ENCODE measurements around the gene EID2B. TPM values are rescaled to one million over a fixed set of nuclear protein-coding genes. Genes with fewer than 3 reads are reported as not detected.

The EID2B gene
- total and polyA plus RNA-seq, 10 of the 15 experiments (the other 5 are each of a cell fraction or from before 2014, with no cell fraction given): 2.9 to 10.1 (median 5.0) TPM

GRCh38 chr19:39518458-39518857, 14.2 kb downstream of the EID2B start:
- ChIA-PET RAD21 (ENCODE audit: unreplicated experiment) (no interaction called here), SMC1A (ENCODE audit: uncharacterized antibody, unreplicated experiment) (interaction anchor here (1.3 kb wide), 1 partner anchor 13 kb away, joined by 3 read pairs; no protein-coding TSS in a partner anchor), CTCF (interaction anchor here (0.7 to 2.1 kb wide), 3 partner anchors 15 to 44 kb away, joined by 3 to 6 read pairs (median 3); no protein-coding TSS in a partner anchor), POLR2A (no interaction called here)
- Histone ChIP-seq H4K20me1 (ENCODE audit: control insufficient read depth, insufficient read depth) (no peaks in the 10 kb centered on the region), H3K9me3 (replicated peaks; ENCODE audit: control insufficient read depth, insufficient read depth, low read length) (no peaks in the 10 kb centered on the region), H3K4me2 (ENCODE audit: control insufficient read depth, insufficient read depth) (no peak overlapping the region), H3K36me3 (ENCODE audit: control insufficient read depth in 2 of 2, insufficient read depth in 2 of 2, low read length in 1 of 2) (no peaks in the 10 kb centered on the region), H3K9ac (ENCODE audit: control insufficient read depth, insufficient read depth, low read length) (no peak overlapping the region), H3K4me1 (ENCODE audit: control insufficient read depth, insufficient read depth, low read length) (peaks cover 11% of the 10 kb centered on the region), H3K27ac (ENCODE audit: control insufficient read depth, insufficient read depth) (no peak overlapping the region), H3K27me3 (replicated peaks in 1 of 2; ENCODE audit: control insufficient read depth in 2 of 2, insufficient read depth in 2 of 2, low read length in 1 of 2) (peaks cover 9 to 22% of the 10 kb centered on the region in 2 experiments), H3K4me3 (no peak overlapping the region), H2AFZ (ENCODE audit: control insufficient read depth, low read depth, low read length) (no peak overlapping the region), H3K79me2 (ENCODE audit: control insufficient read depth, insufficient read depth, low read length) (no peaks in the 10 kb centered on the region)
- FAIRE-seq (no peak), ATAC-seq (no peak), DNase-seq (ENCODE audit: low read depth, low spot score) (no peak)
- in situ Hi-C loops (cut with MboI) (no loop called here), intact Hi-C loops (cut with micrococcal nuclease; ENCODE audit: unreplicated experiment) (no loop called here)
- BruUV-seq (replicated peaks): no TSS peak
- 52% methylated on average over 4 of the region's 5 CpGs for WGBS (ENCODE audit: insufficient coverage, insufficient replicate concordance, low lambda C conversion rate, missing lambda C conversion rate)
- TF ChIP-seq ZSCAN29 (IDR thresholded peaks at IDR 0.05) (no peak), HDAC2 (IDR thresholded peaks at IDR 0.05) (no peak), DPF2 (IDR thresholded peaks at IDR 0.05) (no peak), BACH1 (IDR thresholded peaks at IDR 0.05; ENCODE audit: borderline replicate concordance) (no peak), JUND (IDR thresholded peaks at IDR 0.05; ENCODE audit: low read depth, low read length) (no peak), MLLT1 (IDR thresholded peaks at IDR 0.05) (no peak), STAT3 (IDR thresholded peaks at IDR 0.05; ENCODE audit: low read depth, low read length) (no peak), TAF1 (IDR thresholded peaks at IDR 0.05; ENCODE audit: borderline replicate concordance, low read depth, low read length) (no peak), CBX5 (IDR thresholded peaks at IDR 0.05; ENCODE audit: low read depth) (no peak), ATF3 (IDR thresholded peaks at IDR 0.05; ENCODE audit: borderline replicate concordance, extremely low read depth, low read depth, low read length) (no peak), ZNF207 (IDR thresholded peaks at IDR 0.05; ENCODE audit: borderline replicate concordance) (no peak), ATF7 (IDR thresholded peaks at IDR 0.05; ENCODE audit: low read depth) (no peak), RELA (IDR thresholded peaks at IDR 0.05; ENCODE audit: borderline replicate concordance, partially characterized antibody) (no peak), CEBPZ (IDR thresholded peaks at IDR 0.05; ENCODE audit: low read depth, low read length) (no peak), ESRRA (IDR thresholded peaks at IDR 0.05; ENCODE audit: low read length) (no peak), ZNF592 (IDR thresholded peaks at IDR 0.05) (no peak)
